ENCODE measurements around the gene ST3GAL5. TPM values are rescaled to one million over a fixed set of nuclear protein-coding genes. Genes with fewer than 3 reads are reported as not detected.

ST3GAL5 gene
- total and polyA plus RNA-seq, 2 donors (not counting 1 experiment from before 2014, with no cell fraction given), result 42.6 to 94.3 TPM

GRCh38 chr2:85850451-85850850 is 38.3 kb downstream of the ST3GAL5 start:
- H3K4me3 Mint-ChIP-seq, result peak overlapping the region; percentile 47
- TF ChIP-seq EZH2 (IDR thresholded peaks at IDR 0.05; ENCODE audit: borderline replicate concordance, insufficient read depth, low read depth, low read length, poor library complexity, severe bottlenecking) (no peak), CTCF (IDR thresholded peaks at IDR 0.05) (no peak)
- ChIA-PET POLR2A (no interaction called here), CTCF (interaction anchor here (0.6 to 6.6 kb wide), 6 partner anchors 9 to 186 kb away, joined by 3 to 68 read pairs (median 10); partner anchors contain the start of gene ST3GAL5)
- H3K4me2 ChIP-seq (replicated peaks; ENCODE audit: low read depth, low read length, poor library complexity, severe bottlenecking), result no peak overlapping the region
- peak overlapping the region; percentile 95 to 100 for H3K27ac ChIP-seq (ENCODE audit: low read length in 2 of 2)
- peaks cover 63% of the 10 kb centered on the region for H3K4me1 Mint-ChIP-seq
- H3K79me2 ChIP-seq (ENCODE audit: control insufficient read depth, insufficient read depth, low read length), result peaks cover 48% of the 10 kb centered on the region
- no peak for ATAC-seq (ENCODE audit: low read depth)
- H2AFZ ChIP-seq (ENCODE audit: insufficient read depth, low read depth, low read length, poor library complexity, severe bottlenecking), result no peak overlapping the region
- H4K20me1 ChIP-seq (ENCODE audit: control insufficient read depth, insufficient read depth, low read length, poor library complexity, severe bottlenecking), result no peaks in the 10 kb centered on the region
- WGBS (ENCODE audit: insufficient coverage), result 90% methylated on average over 8 of the region's 10 CpGs
- intact Hi-C loops (cut with micrococcal nuclease), result loop anchor here (5.0 kb wide), 1 partner anchor 147 kb away; no protein-coding TSS in a partner anchor
- peaks cover 49 to 60% of the 10 kb centered on the region in 2 donors for H3K4me1 ChIP-seq (ENCODE audit: control insufficient read depth in 2 of 2, insufficient read depth in 2 of 2, low read length in 2 of 2)
- H3K4me3 ChIP-seq (ENCODE audit: control extremely low read depth in 1 of 5, extremely low read depth in 1 of 5, insufficient read depth in 1 of 5, low read depth in 2 of 5, low read length in 4 of 5), result no peak overlapping the region
- no peak overlapping the region for H3K9ac ChIP-seq (ENCODE audit: low read length)
- H3K9me3 Mint-ChIP-seq (ENCODE audit: insufficient read depth), result no peaks in the 10 kb centered on the region
- H3K9me3 ChIP-seq (ENCODE audit: control extremely low read depth in 1 of 3, control insufficient read depth in 2 of 3, insufficient read depth in 1 of 3, low read length in 2 of 3), result peaks cover 0 to 3% (median 0%) of the 10 kb centered on the region in 3 donors
- H3K27me3 Mint-ChIP-seq, result no peaks in the 10 kb centered on the region
- peak overlapping the region; percentile 99 for H3K27ac Mint-ChIP-seq
- no peaks in the 10 kb centered on the region for H3K27me3 ChIP-seq (replicated peaks in 1 of 4; ENCODE audit: control extremely low read depth in 1 of 4, control insufficient read depth in 3 of 4, insufficient read depth in 4 of 4, low read length in 3 of 4)
- no peak for DNase-seq
- peaks cover 3 to 38% of the 10 kb centered on the region in 2 experiments for H3K36me3 ChIP-seq (replicated peaks in 1 of 2; ENCODE audit: control extremely low read depth in 1 of 2, control insufficient read depth in 1 of 2, extremely low read depth in 1 of 2, insufficient read depth in 2 of 2, low read length in 1 of 2)

GRCh38 chr2:85847051-85847588 is 41.7 kb downstream of the ST3GAL5 start:
- Mint-ChIP-seq H3K4me1 (peaks cover 30% of the 10 kb centered on the region), H3K27ac (peak overlapping the region; percentile 47), H3K9me3 (ENCODE audit: insufficient read depth) (no peaks in the 10 kb centered on the region), H3K27me3 (no peaks in the 10 kb centered on the region), H3K4me3 (no peak overlapping the region)
- intact Hi-C loops (cut with micrococcal nuclease), result loop anchor here (2.0 kb wide), 1 partner anchor 16 kb away; no protein-coding TSS in a partner anchor
- no peaks in the 10 kb centered on the region for H3K27me3 ChIP-seq (replicated peaks in 1 of 4; ENCODE audit: control extremely low read depth in 1 of 4, control insufficient read depth in 3 of 4, insufficient read depth in 4 of 4, low read length in 3 of 4)
- 80% methylated on average over 2 of the region's 2 CpGs for WGBS (ENCODE audit: insufficient coverage)
- H2AFZ ChIP-seq (ENCODE audit: insufficient read depth, low read depth, low read length, poor library complexity, severe bottlenecking), result no peak overlapping the region
- ATAC-seq (ENCODE audit: low read depth) (no peak), DNase-seq (no peak)
- no peak overlapping the region for H3K9ac ChIP-seq (ENCODE audit: low read length)
- H3K9me3 ChIP-seq (ENCODE audit: control extremely low read depth in 1 of 3, control insufficient read depth in 2 of 3, insufficient read depth in 1 of 3, low read length in 2 of 3), result peaks cover 0 to 3% (median 3%) of the 10 kb centered on the region in 3 donors
- peaks cover 17 to 29% of the 10 kb centered on the region in 2 donors for H3K4me1 ChIP-seq (ENCODE audit: control insufficient read depth in 2 of 2, insufficient read depth in 2 of 2, low read length in 2 of 2)
- H3K4me2 ChIP-seq (replicated peaks; ENCODE audit: low read depth, low read length, poor library complexity, severe bottlenecking), result no peak overlapping the region
- no peak for TF ChIP-seq CTCF (IDR thresholded peaks at IDR 0.05)
- no peak for TF ChIP-seq EZH2 (IDR thresholded peaks at IDR 0.05; ENCODE audit: borderline replicate concordance, insufficient read depth, low read depth, low read length, poor library complexity, severe bottlenecking)
- POLR2A ChIA-PET, result no interaction called here
- H3K79me2 ChIP-seq (ENCODE audit: control insufficient read depth, insufficient read depth, low read length), result peaks cover 55% of the 10 kb centered on the region
- CTCF ChIA-PET, result interaction anchor here (0.9 kb wide), 1 partner anchor 43 kb away, joined by 3 read pairs; no protein-coding TSS in a partner anchor
- H3K4me3 ChIP-seq (ENCODE audit: control extremely low read depth in 1 of 5, extremely low read depth in 1 of 5, insufficient read depth in 1 of 5, low read depth in 2 of 5, low read length in 4 of 5), result no peak overlapping the region
- peaks cover 0 to 60% of the 10 kb centered on the region in 2 experiments for H3K36me3 ChIP-seq (replicated peaks in 1 of 2; ENCODE audit: control extremely low read depth in 1 of 2, control insufficient read depth in 1 of 2, extremely low read depth in 1 of 2, insufficient read depth in 2 of 2, low read length in 1 of 2)
- H4K20me1 ChIP-seq (ENCODE audit: control insufficient read depth, insufficient read depth, low read length, poor library complexity, severe bottlenecking), result no peaks in the 10 kb centered on the region
- H3K27ac ChIP-seq (ENCODE audit: low read length in 2 of 2), result peak overlapping the region in 1 of 2 donors; percentile 47

All from B cell (primary cell).